Motor neuron (in vitro differentiated cells): ENCODE measurements around the gene MEOX2. TPM values are rescaled to one million over a fixed set of nuclear protein-coding genes. Genes with fewer than 3 reads are reported as not detected.

Source experiments
- ATAC-seq, 8 experiments: fragments of 200-7000 bp; cut with Tn5 transposase; replicated peaks in 6 of 8; 2 replicates each; pipeline ENCODE4 v1.8.0; 2021; ENCODE audit warnings: mild to moderate bottlenecking in 8 of 8, moderate library complexity in 8 of 8
- H3K27ac ChIP-seq, 2 donors: fragments of 250-450 bp; sonication (Bioruptor Pico); 2 replicates each; pipeline ENCODE4 v1.9.0; 2021; ENCODE audit warnings: antibody characterized with exemption in 2 of 2, mild to moderate bottlenecking in 2 of 2, moderate library complexity in 1 of 2
- H3K4me1 ChIP-seq, 2 donors: fragments of 250-450 bp; sonication (Bioruptor Pico); replicated peaks in 1 of 2; 2 replicates each; pipeline ENCODE4 v1.6.1; 2021; ENCODE audit warnings: antibody characterized with exemption in 2 of 2, mild to moderate bottlenecking in 2 of 2, moderate library complexity in 1 of 2
- H3K4me3 ChIP-seq, 5 donors: fragments of 250-450 bp; sonication (Bioruptor Pico); 2 replicates each; pipeline ENCODE4 v1.9.0; 2021; ENCODE audit warnings: antibody characterized with exemption in 5 of 5, mild to moderate bottlenecking in 5 of 5, moderate library complexity in 4 of 5
- WGBS, 10 experiments: fragments of 450-650 bp; shearing (Covaris generic); methylation state at CpG; one replicate each; pipeline ENCODE4 v1.0.0; 2022; 5-methylcytosine and 5-hydroxymethylcytosine counted together
- in situ Hi-C, 9 experiments: fragments of 400-800 bp; cut with MboI; loops; one replicate each; pipeline ENCODE4 v1.15.0; 2021; ENCODE audit warnings: low sequenced_read_pairs in 9 of 9, low pct_unique_long_range_greater_than_20kb in 2 of 9; ENCODE audit not compliant: unreplicated experiment in 9 of 9
- total RNA-seq, 8 experiments: library from RNA; unstranded; fragments of 300-600 nt; gene quantifications; 2 replicates each; pipeline versions ENCODE4 v1.2.3 to v1.2.4, GENCODE V29; 2022

Gene MEOX2
- total RNA-seq, 8 experiments from 2014 or later = 0.14 to 12.0 (median 1.3) TPM; not detected in 1

- Histone ChIP-seq H3K27ac (no peak overlapping the region), H3K4me3 (no peak overlapping the region), H3K4me1 (peaks cover 0 to 21% of the 10 kb centered on the region in 2 donors)
- ATAC-seq = peak in 4 of 8 experiments; percentile 24 to 40 (median 32)
- 0 to 57% (median 7%) methylated on average over 1 to 15 of the region's 21 CpGs; no CpG with 5 or more reads in 1 of the 10 experiments for WGBS, 10 experiments
- in situ Hi-C loops = no loop called here
Measured at GRCh38 chr7:15687546-15688278, 1.2 kb upstream of the MEOX2 start.

GRCh38 chr7:15686957-15687545 lies 568 bp upstream of the MEOX2 start:
- no peak overlapping the region for H3K4me3 ChIP-seq
- peak in 2 of 8 experiments; percentile 2 to 11 for ATAC-seq
- no peak overlapping the region for H3K27ac ChIP-seq
- 0 to 30% (median 13%) methylated on average over 1 to 21 of the region's 30 CpGs; no CpG with 5 or more reads in 3 of the 10 experiments for WGBS, 10 experiments
- in situ Hi-C loops = no loop called here
- H3K4me1 ChIP-seq = peaks cover 0 to 21% of the 10 kb centered on the region in 2 donors

GRCh38 chr7:15685358-15686294 lies 857 bp downstream of the MEOX2 start:
- peaks cover 0 to 21% of the 10 kb centered on the region in 2 donors for H3K4me1 ChIP-seq
- peak overlapping the region; percentile 11 to 19 (median 17) for H3K4me3 ChIP-seq
- WGBS, 10 experiments = 0 to 8% (median 1%) methylated on average over 7 to 31 of the region's 54 CpGs; no CpG with 5 or more reads in 1 of the 10 experiments
- ATAC-seq = peak; percentile 7 to 59 (median 41)
- in situ Hi-C loops = no loop called here
- no peak overlapping the region for H3K27ac ChIP-seq

GRCh38 chr7:15684871-15685270 lies 1.6 kb downstream of the MEOX2 start:
- no peak overlapping the region for H3K27ac ChIP-seq
- H3K4me1 ChIP-seq = peaks cover 0 to 21% of the 10 kb centered on the region in 2 donors
- WGBS, 10 experiments = 0 to 38% (median 7%) methylated on average over 1 to 9 of the region's 9 CpGs
- no peak for ATAC-seq
- in situ Hi-C loops = no loop called here
- H3K4me3 ChIP-seq = no peak overlapping the region

- H3K4me1 ChIP-seq = peaks cover 0 to 21% of the 10 kb centered on the region in 2 donors
- in situ Hi-C loops = no loop called here
- no peak overlapping the region for H3K4me3 ChIP-seq
- no peak for ATAC-seq
- 7 to 89% (median 72%) methylated on average over 5 to 8 of the region's 8 CpGs for whole genome bisulfite sequencing, 10 experiments
- H3K27ac ChIP-seq = no peak overlapping the region
Measured at GRCh38 chr7:15684111-15684800, 2.2 kb downstream of the MEOX2 start.

- WGBS, 10 experiments = 0 to 100% (median 65%) methylated on average over 1 to 5 of the region's 5 CpGs
- H3K27ac ChIP-seq = no peak overlapping the region
- in situ Hi-C loops = no loop called here
- no peak for ATAC-seq
- no peak overlapping the region for H3K4me3 ChIP-seq
- H3K4me1 ChIP-seq = peaks cover 0 to 17% of the 10 kb centered on the region in 2 donors
Measured at GRCh38 chr7:15682751-15683245, 3.7 kb downstream of the MEOX2 start.

- H3K4me3 ChIP-seq = no peak overlapping the region
- no peak for ATAC-seq
Measured at GRCh38 chr7:15682111-15682510, 4.4 kb downstream of the MEOX2 start.

GRCh38 chr7:15681631-15682030 lies 4.9 kb downstream of the MEOX2 start:
- no peak for ATAC-seq
- H3K4me1 ChIP-seq = peaks cover 0 to 8% of the 10 kb centered on the region in 2 donors
- 0 to 100% (median 79%) methylated on average over 1 to 2 of the region's 2 CpGs for WGBS, 10 experiments
- H3K4me3 ChIP-seq = no peak overlapping the region
- no peak overlapping the region for H3K27ac ChIP-seq
- in situ Hi-C loops = no loop called here

More at GRCh38 chr7:15682111-15682510, 4.4 kb downstream of the MEOX2 start:
- no peak overlapping the region for H3K27ac ChIP-seq
- in situ Hi-C loops = no loop called here
- H3K4me1 ChIP-seq = peaks cover 0 to 11% of the 10 kb centered on the region in 2 donors

- peaks cover 0 to 3% of the 10 kb centered on the region in 2 donors for H3K4me1 ChIP-seq
- no peak overlapping the region for H3K27ac ChIP-seq
- no peak for ATAC-seq
- WGBS, 10 experiments = 0 to 100% (median 88%) methylated on average over 1 of the region's 1 CpG
- no peak overlapping the region for H3K4me3 ChIP-seq
- in situ Hi-C loops = no loop called here
Measured at GRCh38 chr7:15681186-15681585, 5.3 kb downstream of the MEOX2 start.

- in situ Hi-C loops = no loop called here
- H3K4me3 ChIP-seq = no peak overlapping the region
- H3K27ac ChIP-seq = no peak overlapping the region
- no peak for ATAC-seq
- no peaks in the 10 kb centered on the region for H3K4me1 ChIP-seq
- 34 to 100% (median 87%) methylated on average over 2 to 3 of the region's 3 CpGs for WGBS, 10 experiments
Measured at GRCh38 chr7:15680446-15680845, 6.0 kb downstream of the MEOX2 start.

- Histone ChIP-seq H3K4me1 (no peaks in the 10 kb centered on the region), H3K4me3 (no peak overlapping the region), H3K27ac (no peak overlapping the region)
- no peak for ATAC-seq
- WGBS, 10 experiments = 0 to 100% (median 97%) methylated on average over 1 of the region's 1 CpG; no CpG with 5 or more reads in 2 of the 10 experiments
- in situ Hi-C loops = no loop called here
Measured at GRCh38 chr7:15679306-15679705, 7.2 kb downstream of the MEOX2 start.

- 17 to 100% (median 90%) methylated on average over 1 to 3 of the region's 3 CpGs; no CpG with 5 or more reads in 1 of the 10 experiments for WGBS, 10 experiments
- in situ Hi-C loops = no loop called here
- no peak overlapping the region for H3K27ac ChIP-seq
- H3K4me1 ChIP-seq = no peaks in the 10 kb centered on the region
- no peak for ATAC-seq
- no peak overlapping the region for H3K4me3 ChIP-seq
Measured at GRCh38 chr7:15678653-15679052, 7.8 kb downstream of the MEOX2 start.
